ENCODE measurements around the gene STAT3. TPM values are rescaled to one million over a fixed set of nuclear protein-coding genes. Genes with fewer than 3 reads are reported as not detected.

The STAT3 gene
- total and polyA plus RNA-seq, 2 of the 13 experiments (the other 11 are each of a cell fraction or from before 2014, with no cell fraction given): 61.8 to 62.4 TPM

DNA sequence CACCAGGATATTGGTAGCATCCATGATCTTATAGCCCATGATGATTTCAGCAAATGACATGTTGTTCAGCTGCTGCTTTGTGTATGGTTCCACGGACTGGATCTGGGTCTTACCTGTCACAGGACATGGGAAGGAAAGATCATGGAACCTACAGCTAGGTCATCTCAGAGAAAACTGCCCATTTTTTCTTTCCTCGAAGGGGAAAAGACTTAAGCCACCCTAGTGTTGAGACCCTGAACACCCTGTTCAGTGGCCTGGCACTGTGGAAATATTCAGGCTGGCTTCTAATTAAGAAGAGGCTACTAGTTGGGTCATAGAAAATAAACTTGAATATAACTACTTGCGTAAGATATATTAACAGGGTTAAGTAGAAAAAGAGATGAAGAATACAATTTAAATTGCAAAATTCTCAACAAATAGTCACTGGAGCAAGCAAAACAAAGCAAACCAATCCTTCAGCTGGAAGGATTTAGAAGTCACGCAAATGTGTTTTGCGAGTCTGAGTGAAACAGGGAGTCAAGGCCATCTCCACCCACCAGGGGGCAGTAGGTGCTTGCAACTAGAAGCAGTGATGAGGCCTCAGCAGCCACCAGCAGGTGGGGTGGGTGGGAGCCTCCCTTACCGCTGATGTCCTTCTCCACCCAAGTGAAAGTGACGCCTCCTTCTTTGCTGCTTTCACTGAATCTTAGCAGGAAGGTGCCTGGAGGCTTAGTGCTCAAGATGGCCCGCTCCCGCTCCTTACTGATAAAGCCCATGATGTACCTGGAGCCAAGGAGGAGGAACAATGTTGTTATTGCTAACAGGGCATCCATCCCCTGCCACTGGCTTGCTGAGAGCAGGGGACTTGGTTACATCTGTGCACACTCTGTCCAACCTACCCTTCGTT lies 65.6 kb downstream of the STAT3 start (continued):
- TF ChIP-seq PCBP2 (optimal IDR thresholded peaks at IDR 0.05; ENCODE audit: low read depth, low read length, poor library complexity, severe bottlenecking): no peak
- TF ChIP-seq, protein P1, sequence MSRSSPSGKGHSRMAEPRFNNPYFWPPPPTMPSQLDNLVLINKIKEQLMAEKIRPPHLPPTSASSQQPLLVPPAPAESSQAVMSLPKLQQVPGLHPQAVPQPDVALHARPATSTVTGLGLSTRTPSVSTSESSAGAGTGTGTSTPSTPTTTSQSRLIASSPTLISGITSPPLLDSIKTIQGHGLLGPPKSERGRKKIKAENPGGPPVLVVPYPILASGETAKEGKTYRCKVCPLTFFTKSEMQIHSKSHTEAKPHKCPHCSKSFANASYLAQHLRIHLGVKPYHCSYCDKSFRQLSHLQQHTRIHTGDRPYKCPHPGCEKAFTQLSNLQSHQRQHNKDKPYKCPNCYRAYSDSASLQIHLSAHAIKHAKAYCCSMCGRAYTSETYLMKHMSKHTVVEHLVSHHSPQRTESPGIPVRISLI (CRISPR knock-in tag; IDR thresholded peaks at IDR 0.05; ENCODE audit: borderline replicate concordance): peak; percentile 53; the same call in 1 of the 2 replicates

- POLR2A ChIA-PET: interaction anchor here (1.2 kb wide), 1 partner anchor 9 kb away, joined by 5 read pairs; no protein-coding TSS in a partner anchor
- H3K27me3 ChIP-seq (ENCODE audit: control insufficient read depth in 1 of 2, insufficient read depth in 2 of 2, low read length in 2 of 2): no peaks in the 10 kb centered on the region
- H2AFZ ChIP-seq (ENCODE audit: low read length): no peak overlapping the region
- no peak overlapping the region for H3K4me3 ChIP-seq (replicated peaks in 1 of 3; ENCODE audit: insufficient read depth in 1 of 3, low read depth in 2 of 3, low read length in 3 of 3)
- no peak for DNase-seq (ENCODE audit: low spot score)
- 98% methylated on average over 4 of the region's 4 CpGs for WGBS (ENCODE audit: low lambda C conversion rate)
- no peak for ATAC-seq
- H3K4me2 ChIP-seq (ENCODE audit: low read depth, low read length): no peak overlapping the region
- intact Hi-C loops (cut with micrococcal nuclease; ENCODE audit: unreplicated experiment) (no loop called here), in situ Hi-C loops (cut with HindIII; ENCODE audit: extremely low pct_ligation_motif_present, low pct_unique_long_range_greater_than_20kb) (loop anchor here (5.0 kb wide), 2 partner anchors 81 to 201 kb away; no protein-coding TSS in a partner anchor)
- CTCF ChIA-PET (ENCODE audit: low intra/inter-chr PET ratio, low total read pairs): interaction anchor here (2.1 to 5.9 kb wide), 5 partner anchors 77 to 205 kb away, joined by 8 to 163 read pairs (median 18); no protein-coding TSS in a partner anchor
- H3K79me2 ChIP-seq (ENCODE audit: insufficient read depth, low read length): no peaks in the 10 kb centered on the region
- H3K9ac ChIP-seq (ENCODE audit: insufficient read depth, low read depth, low read length): no peak overlapping the region
- H4K20me1 ChIP-seq (ENCODE audit: insufficient read depth, low read length): peaks cover 5% of the 10 kb centered on the region; the same call in 1 of the 2 replicates
- H3K4me1 ChIP-seq (ENCODE audit: insufficient read depth, low read length): peaks cover 17% of the 10 kb centered on the region
- H3K36me3 ChIP-seq (replicated peaks in 1 of 2; ENCODE audit: control insufficient read depth in 1 of 2, insufficient read depth in 2 of 2, low read length in 2 of 2): peaks cover 20 to 69% of the 10 kb centered on the region in 2 experiments
- H3K9me3 ChIP-seq (ENCODE audit: low read length): no peaks in the 10 kb centered on the region
- H3K27ac ChIP-seq (ENCODE audit: extremely low read length, insufficient read depth, low read length): no peak overlapping the region
- BruUV-seq (replicated peaks): TSS peak; percentile 35
- FAIRE-seq: no peak
- TF ChIP-seq ELF4 (CRISPR knock-in tag; IDR thresholded peaks at IDR 0.05; ENCODE audit: borderline replicate concordance) (no peak), HDAC6 (IDR thresholded peaks at IDR 0.05; ENCODE audit: low read depth, low read length) (no peak), KDM1A (CRISPR knock-in tag; IDR thresholded peaks at IDR 0.05) (no peak), ZNF335 (CRISPR knock-in tag; IDR thresholded peaks at IDR 0.05) (no peak), NBN (conservative IDR thresholded peaks at IDR 0.05) (no peak), HBP1 (CRISPR knock-in tag; IDR thresholded peaks at IDR 0.05; ENCODE audit: low read depth) (no peak), HCFC1 (IDR thresholded peaks at IDR 0.05; ENCODE audit: low read depth, low read length) (no peak), PLRG1 (conservative IDR thresholded peaks at IDR 0.05) (no peak)
- TF ChIP-seq, protein P2, sequence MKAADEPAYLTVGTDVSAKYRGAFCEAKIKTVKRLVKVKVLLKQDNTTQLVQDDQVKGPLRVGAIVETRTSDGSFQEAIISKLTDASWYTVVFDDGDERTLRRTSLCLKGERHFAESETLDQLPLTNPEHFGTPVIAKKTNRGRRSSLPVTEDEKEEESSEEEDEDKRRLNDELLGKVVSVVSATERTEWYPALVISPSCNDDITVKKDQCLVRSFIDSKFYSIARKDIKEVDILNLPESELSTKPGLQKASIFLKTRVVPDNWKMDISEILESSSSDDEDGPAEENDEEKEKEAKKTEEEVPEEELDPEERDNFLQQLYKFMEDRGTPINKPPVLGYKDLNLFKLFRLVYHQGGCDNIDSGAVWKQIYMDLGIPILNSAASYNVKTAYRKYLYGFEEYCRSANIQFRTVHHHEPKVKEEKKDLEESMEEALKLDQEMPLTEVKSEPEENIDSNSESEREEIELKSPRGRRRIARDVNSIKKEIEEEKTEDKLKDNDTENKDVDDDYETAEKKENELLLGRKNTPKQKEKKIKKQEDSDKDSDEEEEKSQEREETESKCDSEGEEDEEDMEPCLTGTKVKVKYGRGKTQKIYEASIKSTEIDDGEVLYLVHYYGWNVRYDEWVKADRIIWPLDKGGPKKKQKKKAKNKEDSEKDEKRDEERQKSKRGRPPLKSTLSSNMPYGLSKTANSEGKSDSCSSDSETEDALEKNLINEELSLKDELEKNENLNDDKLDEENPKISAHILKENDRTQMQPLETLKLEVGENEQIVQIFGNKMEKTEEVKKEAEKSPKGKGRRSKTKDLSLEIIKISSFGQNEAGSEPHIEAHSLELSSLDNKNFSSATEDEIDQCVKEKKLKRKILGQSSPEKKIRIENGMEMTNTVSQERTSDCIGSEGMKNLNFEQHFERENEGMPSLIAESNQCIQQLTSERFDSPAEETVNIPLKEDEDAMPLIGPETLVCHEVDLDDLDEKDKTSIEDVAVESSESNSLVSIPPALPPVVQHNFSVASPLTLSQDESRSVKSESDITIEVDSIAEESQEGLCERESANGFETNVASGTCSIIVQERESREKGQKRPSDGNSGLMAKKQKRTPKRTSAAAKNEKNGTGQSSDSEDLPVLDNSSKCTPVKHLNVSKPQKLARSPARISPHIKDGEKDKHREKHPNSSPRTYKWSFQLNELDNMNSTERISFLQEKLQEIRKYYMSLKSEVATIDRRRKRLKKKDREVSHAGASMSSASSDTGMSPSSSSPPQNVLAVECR (CRISPR knock-in tag; IDR thresholded peaks at IDR 0.05; ENCODE audit: borderline replicate concordance): no peak
- TF ChIP-seq, protein P3, sequence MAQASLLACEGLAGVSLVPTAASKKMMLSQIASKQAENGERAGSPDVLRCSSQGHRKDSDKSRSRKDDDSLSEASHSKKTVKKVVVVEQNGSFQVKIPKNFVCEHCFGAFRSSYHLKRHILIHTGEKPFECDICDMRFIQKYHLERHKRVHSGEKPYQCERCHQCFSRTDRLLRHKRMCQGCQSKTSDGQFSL (CRISPR knock-in tag; IDR thresholded peaks at IDR 0.05): no peak
- TF ChIP-seq, protein P4, sequence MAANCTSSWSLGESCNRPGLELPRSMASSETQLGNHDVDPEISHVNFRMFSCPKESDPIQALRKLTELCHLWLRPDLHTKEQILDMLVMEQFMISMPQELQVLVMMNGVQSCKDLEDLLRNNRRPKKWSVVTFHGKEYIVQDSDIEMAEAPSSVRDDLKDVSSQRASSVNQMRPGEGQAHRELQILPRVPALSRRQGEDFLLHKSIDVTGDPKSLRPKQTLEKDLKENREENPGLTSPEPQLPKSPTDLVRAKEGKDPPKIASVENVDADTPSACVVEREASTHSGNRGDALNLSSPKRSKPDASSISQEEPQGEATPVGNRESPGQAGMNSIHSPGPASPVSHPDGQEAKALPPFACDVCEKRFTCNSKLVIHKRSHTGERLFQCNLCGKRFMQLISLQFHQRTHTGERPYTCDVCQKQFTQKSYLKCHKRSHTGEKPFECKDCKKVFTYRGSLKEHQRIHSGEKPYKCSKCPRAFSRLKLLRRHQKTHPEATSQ (CRISPR knock-in tag; IDR thresholded peaks at IDR 0.05; ENCODE audit: borderline replicate concordance): no peak
These were observed 66.7 kb downstream of the STAT3 start for GRCh38 chr17:42321555-42321954.
